Kidney capillary endothelial cell (primary cell): Measurements from ENCODE around the gene MMADHC.

Experiments used
- DNase-seq: peaks from one replicate; pipeline ENCODE4 v3.0.0-alpha.2; 2018; ENCODE audit warnings: low spot score

Gene MMADHC

GRCh38 chr2:149587220-149587949 is at the start of gene MMADHC:
Gene MMADHC, minus strand, starts transcription at chr2:149587775. Its CDS starts 678 bp downstream, at chr2:149587097.
- DNase-seq: peak; percentile 92

DNA sequence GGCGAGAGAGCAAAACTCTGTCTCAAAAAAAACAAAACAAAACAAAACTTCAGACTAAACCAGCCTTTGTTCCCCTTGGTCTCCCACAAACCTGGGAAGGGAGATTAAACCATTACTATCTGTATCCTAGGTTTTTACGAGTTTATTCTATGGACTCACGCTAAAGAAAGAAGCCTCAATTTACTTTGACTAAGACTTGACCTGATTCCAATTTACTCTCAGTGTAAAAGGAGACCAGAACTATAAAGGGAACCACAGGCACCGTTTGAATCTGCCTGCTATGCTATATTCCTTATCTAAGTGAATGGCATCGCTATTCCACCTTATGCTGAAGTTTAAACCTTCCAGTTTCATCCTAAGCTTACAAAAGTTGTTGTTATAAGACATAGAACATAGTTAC is 46.5 kb upstream of the MMADHC start:
- no peak for DNase-seq

DNA sequence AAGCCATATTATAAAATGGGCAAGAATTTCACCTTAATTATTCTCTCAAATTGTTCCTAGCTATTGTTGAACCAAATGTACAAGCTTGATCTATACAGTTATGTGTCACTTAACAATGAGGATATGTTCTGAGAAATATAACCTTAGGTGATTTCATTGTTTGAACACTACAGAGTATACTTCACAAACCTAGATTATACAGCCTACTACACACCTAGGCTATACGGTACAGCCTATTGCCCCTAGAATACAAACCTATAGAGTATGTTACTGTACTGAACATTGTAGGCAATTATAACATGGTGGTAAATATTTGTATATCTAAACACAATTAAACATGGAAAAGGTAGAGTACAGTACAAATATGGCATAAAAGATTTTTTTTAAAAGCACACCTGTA is 42.9 kb upstream of the MMADHC start:
- DNase-seq: no peak

DNA sequence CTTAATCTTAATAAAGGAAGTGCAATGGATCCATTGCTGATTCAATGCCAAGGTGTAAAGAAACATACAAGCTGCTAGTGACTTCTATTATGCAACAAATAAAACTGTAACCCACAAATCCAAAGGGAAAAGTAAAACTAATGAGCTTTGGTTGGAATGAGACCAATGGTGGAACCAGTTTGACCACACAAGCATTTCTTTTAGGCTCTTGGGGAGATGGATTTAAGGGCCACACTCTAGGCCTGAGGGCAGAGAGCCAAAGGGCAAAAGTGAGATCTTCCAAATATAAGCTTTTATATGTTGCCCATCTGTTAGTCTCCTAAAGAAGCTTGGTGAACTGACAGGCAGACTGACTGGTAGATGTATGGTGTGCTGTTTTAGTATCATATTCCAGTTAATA is 41.5 kb upstream of the MMADHC start:
- DNase-seq: no peak

DNA sequence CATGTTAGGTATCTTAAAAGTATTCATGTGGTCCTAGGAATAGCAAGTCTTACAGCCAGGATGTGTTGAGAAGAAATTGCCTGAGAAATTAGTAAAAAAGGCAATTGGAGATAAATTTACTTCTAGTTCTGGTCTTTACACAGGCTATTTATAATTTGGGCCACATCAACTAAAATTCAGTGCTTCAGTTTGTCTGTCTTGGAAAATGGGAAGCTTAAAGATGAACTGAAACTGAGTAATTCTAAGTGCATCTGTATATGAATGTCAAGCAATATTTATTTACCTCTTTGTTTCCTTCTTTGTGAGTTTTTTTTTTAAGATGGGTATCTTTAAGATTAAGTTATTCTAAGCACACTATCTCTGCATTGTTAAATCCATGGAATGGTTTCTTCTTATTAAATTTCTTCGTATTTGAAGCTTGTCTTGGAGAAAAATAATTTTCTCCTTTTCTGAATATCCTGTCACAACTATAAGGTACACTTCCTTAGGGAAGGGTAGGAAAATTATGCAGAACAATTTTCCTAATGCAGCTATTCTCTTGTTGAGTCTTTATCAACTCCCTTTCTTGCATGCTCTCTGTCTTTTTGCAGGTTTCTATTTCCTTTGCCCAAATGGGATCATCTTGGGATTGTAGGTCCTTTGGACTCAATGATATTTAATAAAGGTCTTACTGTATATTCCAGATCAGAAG is 39.7 kb upstream of the MMADHC start:
- no peak for DNase-seq

DNA sequence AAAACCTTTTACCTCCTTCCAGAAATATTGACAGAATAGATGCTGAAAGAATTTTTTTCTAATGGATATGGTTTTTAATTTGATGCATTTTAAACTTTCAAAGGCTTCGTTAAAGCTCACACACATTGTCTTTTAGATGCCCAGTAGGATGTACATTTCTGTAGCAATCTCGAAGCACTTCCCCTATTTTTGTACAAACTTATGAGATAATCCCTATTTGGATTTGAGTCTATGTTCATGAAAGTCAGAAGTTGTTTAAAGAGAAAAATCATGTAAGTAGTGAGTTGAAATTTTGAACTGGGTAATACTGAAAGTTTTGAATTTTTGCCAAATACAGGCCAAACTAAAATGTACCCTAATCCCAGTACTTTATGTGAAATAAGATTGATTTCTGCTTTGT is 38.1 kb upstream of the MMADHC start:
- DNase-seq: no peak

- DNase-seq: no peak
These were observed 37.7 kb upstream of the MMADHC start for GRCh38 chr2:149625271-149625670.

- no peak for DNase-seq
These were observed 34.8 kb upstream of the MMADHC start for GRCh38 chr2:149622343-149622742.

DNA sequence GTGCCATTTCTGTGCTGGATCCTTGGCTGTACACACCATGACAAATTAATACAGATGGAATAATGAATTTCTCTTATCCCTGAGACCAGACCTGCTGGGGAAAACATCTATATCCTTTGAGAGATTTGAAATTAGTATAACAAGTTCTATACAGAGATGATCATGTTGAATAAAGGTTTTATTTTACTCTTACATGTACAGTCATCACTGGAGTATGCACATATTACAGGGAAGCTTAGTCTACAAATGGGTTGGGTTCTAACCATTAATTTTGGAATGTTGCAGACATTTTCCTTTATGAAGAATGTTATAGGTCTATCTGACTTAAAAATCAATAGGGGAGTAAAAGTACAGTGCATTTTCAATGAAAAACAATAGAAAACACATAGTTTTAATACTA is 29.9 kb upstream of the MMADHC start:
- no peak for DNase-seq

- DNase-seq: no peak
These were observed 29.3 kb upstream of the MMADHC start for GRCh38 chr2:149616681-149617456.

- DNase-seq: no peak
These were observed 26.1 kb upstream of the MMADHC start for GRCh38 chr2:149613704-149614103.

DNA sequence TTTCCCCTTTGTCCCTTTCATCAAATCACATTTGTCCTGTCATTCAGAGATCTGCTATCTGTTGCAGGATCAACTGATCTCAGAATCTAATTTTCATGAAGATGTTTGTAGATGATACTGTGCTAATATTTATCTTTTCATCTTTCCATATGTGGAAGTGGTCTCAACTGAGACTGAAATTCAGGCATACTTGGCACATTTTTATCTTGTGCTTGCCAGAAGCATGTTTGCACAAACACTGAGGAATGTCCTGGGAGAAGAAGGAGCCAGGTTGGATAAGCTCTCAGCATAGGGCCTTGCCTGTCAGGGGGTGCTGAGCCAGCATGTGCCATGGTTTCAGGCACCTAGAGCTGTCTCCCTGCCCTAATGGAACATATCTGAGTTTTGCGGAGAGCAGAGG is 24.5 kb upstream of the MMADHC start:
- no peak for DNase-seq

DNA sequence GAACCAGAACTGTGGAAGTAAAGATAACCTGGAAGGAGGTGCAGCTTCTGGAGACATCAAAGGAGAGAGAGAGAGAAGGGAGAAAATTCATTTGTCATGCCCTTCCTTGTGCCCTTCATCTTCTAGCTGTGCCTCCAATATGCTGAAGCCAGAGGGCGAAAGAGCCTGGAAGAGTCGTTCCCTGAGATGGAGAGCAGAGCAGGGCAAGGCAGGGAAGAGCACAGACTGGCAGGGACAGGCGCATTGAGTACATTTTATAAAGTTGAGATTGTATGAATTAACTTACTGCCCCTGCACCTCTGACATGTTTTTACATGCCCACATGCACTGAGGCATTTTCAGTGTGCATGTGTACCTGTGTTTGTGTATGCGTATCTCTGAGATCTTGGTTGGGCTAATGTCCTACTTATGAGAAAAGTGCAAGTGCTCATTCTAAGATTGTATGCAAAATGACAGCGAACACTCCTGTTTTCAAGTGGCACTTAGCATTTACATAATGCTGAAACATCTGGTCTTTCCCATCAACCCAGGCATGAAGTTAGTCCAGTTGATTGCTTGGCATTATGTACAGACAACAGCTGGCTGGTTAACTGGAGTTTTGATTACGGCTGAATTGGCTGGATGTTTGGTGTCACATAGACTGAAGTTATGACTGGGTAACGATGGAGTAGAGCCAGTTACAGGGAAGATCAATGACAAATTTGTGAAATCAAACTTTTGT is 23.7 kb upstream of the MMADHC start:
- DNase-seq: no peak

DNA sequence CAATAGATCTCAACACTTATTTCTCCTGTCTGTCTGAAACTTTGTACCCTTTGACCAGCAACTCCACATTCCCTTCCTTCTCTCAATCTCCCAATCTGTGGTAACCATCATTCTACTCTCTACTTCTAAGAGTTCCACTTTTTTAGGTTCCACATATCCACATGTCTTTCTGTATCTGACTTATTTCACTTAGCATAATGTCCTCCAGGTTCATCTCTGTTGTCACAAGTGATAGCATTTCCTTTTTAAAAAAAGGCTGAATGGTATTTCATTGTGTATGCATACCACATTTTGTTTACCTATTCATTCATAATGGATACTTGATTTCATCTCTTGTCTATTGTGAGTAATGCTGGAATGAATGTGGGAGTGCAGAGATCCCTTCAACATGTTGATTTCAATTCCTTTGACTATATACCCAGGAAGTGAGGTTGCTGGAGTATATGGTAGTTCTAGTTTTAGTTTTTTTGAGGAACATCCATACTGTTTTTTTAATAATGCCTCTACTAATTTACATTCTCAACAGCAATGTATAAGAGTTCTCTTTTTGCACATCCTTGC is 18.8 kb upstream of the MMADHC start:
- no peak for DNase-seq

DNA sequence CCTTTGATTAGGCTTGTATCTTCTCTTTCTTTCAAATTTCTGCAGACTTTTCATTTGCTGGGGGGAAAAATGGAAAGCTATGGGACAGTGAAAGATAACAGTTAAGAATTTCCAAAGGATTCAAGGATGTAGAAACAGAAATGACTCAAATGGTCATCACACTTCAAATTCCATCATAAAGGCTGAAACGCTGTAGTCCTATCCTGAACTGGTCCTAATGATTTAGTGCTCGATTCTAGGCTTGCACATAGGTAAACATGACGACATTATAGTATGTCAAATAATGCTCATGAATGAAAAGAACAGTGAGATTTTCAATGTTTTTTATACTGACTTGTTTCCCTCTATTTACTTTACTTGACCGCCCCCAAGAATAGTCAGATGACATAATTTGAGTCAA is 15.7 kb upstream of the MMADHC start:
- no peak for DNase-seq

DNA sequence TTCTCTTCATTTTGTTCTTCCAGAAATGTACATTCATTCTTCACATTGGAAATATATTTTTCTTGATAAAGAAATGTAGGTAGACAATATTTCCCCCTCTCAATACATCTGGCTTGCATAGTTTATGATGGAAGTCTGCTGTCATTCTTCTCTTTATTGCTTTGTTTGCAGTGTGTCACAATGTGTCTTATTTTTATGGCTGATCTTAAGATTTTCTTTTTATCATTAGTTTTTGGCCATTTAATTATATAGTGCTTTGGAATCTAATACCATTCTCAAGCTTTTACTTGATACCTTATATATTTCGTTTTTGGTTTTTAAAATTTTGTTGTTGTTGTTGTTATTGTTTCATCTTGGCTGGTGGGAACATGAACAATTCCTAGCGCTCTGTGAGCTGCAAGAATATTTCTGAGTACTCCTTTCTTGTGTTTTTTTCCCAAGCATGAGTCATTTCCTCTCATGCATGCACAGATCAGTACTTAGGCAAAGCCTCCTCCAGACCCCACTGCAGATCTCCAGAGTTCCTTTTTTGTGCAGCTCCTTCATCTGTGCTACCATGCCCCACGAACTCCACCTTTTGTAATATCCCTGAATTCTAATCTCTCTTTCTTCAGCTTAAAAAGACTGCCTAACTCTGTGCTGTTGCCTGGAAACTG is 13.7 kb upstream of the MMADHC start:
- no peak for DNase-seq

- peak; percentile 92 for DNase-seq
These were observed 10.2 kb upstream of the MMADHC start for GRCh38 chr2:149597668-149598326.

GRCh38 chr2:149597050-149597667 is 9.6 kb upstream of the MMADHC start:
- DNase-seq: no peak

GRCh38 chr2:149596471-149596870 is 8.9 kb upstream of the MMADHC start:
- no peak for DNase-seq
